ENCODE data around the gene IRAK3.

- no peak for TF ChIP-seq CTCF (conservative IDR thresholded peaks at IDR 0.05)
- TF ChIP-seq EZH2 (IDR thresholded peaks at IDR 0.05; ENCODE audit: low read depth): no peak
Measured at GRCh38 chr12:66203820-66204219, 14.8 kb downstream of the IRAK3 start.
